ENCODE results near the gene CLCN1.
"Not testable (repeated sequence)": the region's sequence is repeated elsewhere in the genome, so short reads cannot be mapped to it uniquely, and the experiment has no call there.

Gene CLCN1

GRCh38 chr7:143388051-143388450, 72.1 kb downstream of the CLCN1 start:
- DNase-seq, result no peak

GRCh38 chr7:143388491-143389101, 72.7 kb downstream of the CLCN1 start:
- no peak for DNase-seq

- no peak for DNase-seq
Observed at GRCh38 chr7:143389316-143390103, 73.6 kb downstream of the CLCN1 start.

- DNase-seq, result no peak
Observed at GRCh38 chr7:143390104-143390772, 74.3 kb downstream of the CLCN1 start.

- no peak for DNase-seq
Observed at GRCh38 chr7:143390773-143391317, 74.9 kb downstream of the CLCN1 start.

- peak in 1 of 2 donors; percentile 62 for DNase-seq
Observed at GRCh38 chr7:143391462-143392404, 75.8 kb downstream of the CLCN1 start.

- not testable (repeated sequence) for DNase-seq
Observed at GRCh38 chr7:143392427-143392826, 76.5 kb downstream of the CLCN1 start.

- DNase-seq, result no peak
Observed at GRCh38 chr7:143392875-143393266, 77.0 kb downstream of the CLCN1 start.

GRCh38 chr7:143393267-143394041, 77.5 kb downstream of the CLCN1 start:
- no peak for DNase-seq

GRCh38 chr7:143394068-143394467, 78.2 kb downstream of the CLCN1 start:
- DNase-seq, result no peak

GRCh38 chr7:143394777-143395176, 78.9 kb downstream of the CLCN1 start:
- DNase-seq, result no peak

- peak in 1 of 2 donors; percentile 49 for DNase-seq
Observed at GRCh38 chr7:143395187-143396149, 79.6 kb downstream of the CLCN1 start.

GRCh38 chr7:143396182-143396581, 80.3 kb downstream of the CLCN1 start:
- no peak for DNase-seq

- DNase-seq, result no peak
Observed at GRCh38 chr7:143396625-143397556, 81.0 kb downstream of the CLCN1 start.

GRCh38 chr7:143397710-143398530, 82.0 kb downstream of the CLCN1 start:
- DNase-seq, result no peak

GRCh38 chr7:143398616-143399015, 82.7 kb downstream of the CLCN1 start:
- no peak for DNase-seq

GRCh38 chr7:143399151-143399550, 83.2 kb downstream of the CLCN1 start:
- no peak for DNase-seq

GRCh38 chr7:143399642-143400041, 83.7 kb downstream of the CLCN1 start:
- no peak for DNase-seq
